AG09319 (cell line): ENCODE data around the gene NGRN.
"Not testable (repeated sequence)": the region's sequence is repeated elsewhere in the genome, so short reads cannot be mapped to it uniquely, and the experiment has no call there.

Experiments used
- DNase-seq: peaks from one replicate; pipeline ENCODE4 v3.0.0-alpha.2; 2010; ENCODE audit warnings: low read depth; ENCODE audit errors: extremely low read depth
- TF ChIP-seq, protein P1 (sequence below): IDR thresholded peaks from 2 replicates; pipeline ENCODE4 v1.5.1; 2011; ENCODE audit warnings: low read depth, mild to moderate bottlenecking, inconsistent platforms, low read length, moderate library complexity

The NGRN gene

GRCh38 chr15:90259524-90259923 is 5.9 kb upstream of the NGRN start:
- TF ChIP-seq, protein P1, sequence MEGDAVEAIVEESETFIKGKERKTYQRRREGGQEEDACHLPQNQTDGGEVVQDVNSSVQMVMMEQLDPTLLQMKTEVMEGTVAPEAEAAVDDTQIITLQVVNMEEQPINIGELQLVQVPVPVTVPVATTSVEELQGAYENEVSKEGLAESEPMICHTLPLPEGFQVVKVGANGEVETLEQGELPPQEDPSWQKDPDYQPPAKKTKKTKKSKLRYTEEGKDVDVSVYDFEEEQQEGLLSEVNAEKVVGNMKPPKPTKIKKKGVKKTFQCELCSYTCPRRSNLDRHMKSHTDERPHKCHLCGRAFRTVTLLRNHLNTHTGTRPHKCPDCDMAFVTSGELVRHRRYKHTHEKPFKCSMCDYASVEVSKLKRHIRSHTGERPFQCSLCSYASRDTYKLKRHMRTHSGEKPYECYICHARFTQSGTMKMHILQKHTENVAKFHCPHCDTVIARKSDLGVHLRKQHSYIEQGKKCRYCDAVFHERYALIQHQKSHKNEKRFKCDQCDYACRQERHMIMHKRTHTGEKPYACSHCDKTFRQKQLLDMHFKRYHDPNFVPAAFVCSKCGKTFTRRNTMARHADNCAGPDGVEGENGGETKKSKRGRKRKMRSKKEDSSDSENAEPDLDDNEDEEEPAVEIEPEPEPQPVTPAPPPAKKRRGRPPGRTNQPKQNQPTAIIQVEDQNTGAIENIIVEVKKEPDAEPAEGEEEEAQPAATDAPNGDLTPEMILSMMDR, result no peak
- no peak for DNase-seq

DNA sequence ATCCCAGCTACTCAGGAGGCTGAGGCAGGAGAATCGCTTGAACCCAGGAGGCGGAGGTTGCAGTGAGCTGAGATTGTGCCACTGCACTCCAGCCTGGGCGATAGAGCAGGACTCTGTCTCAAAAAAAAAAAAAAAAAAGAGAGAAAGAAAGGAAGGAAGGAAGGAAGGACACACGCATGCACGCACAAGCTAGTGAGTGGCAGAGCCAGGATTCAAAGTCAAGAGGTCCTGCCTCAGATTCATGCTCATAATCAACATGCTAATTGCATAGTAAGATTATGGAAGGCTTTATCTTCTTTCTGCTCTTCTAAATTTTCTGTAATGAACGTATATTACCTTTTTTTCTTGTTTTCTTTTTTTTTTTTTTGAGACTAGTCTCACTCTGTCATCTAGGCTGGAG is 4.7 kb upstream of the NGRN start:
- DNase-seq, result not testable (repeated sequence)

GRCh38 chr15:90261811-90262210 is 3.7 kb upstream of the NGRN start:
- no peak for DNase-seq
- TF ChIP-seq, protein P1, result no peak

GRCh38 chr15:90262426-90262825 is 3.0 kb upstream of the NGRN start:
- DNase-seq, result no peak

GRCh38 chr15:90264671-90265070 is 801 bp upstream of the NGRN start:
- no peak for DNase-seq

More at GRCh38 chr15:90262426-90262825, 3.0 kb upstream of the NGRN start:
- TF ChIP-seq, protein P1, result no peak

DNA sequence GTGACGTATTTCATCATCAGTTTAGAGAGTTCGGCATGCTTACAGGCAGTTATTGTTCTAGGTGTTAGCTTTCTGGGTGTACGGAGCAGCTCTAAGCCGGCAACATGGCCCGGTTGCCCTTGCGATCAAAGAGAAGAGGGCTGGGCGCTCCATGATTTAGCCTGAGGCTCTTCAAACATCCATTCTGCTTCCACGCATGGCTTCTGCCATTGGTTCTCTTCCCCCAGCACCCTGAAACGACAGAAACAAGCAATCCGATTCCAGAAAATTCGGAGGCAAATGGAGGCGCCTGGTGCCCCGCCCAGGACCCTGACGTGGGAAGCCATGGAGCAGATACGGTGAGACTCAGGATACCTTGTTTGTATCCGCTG is 574 bp downstream of the NGRN start:
- TF ChIP-seq, protein P1, result no peak
- no peak for DNase-seq

More at GRCh38 chr15:90264671-90265070, 801 bp upstream of the NGRN start:
- TF ChIP-seq, protein P1, result no peak

DNA sequence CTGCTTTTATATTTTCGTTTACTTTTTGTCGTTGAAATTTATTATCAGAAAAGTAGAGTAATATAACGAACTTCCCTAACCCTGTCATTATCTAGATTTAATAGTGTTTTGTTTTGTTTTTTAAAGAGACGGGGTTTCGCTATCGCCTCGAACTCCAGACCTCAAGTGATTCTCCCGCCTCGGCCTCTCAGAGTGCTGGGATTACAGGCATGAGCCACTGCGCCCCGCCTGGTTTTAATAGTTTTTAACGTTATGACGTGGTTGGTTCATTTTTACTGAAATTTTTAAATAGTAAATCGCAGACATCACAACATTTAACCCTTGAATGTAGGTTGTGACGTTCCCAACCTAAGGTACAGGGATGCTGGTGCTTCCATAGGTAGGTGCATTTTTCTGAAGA is 1.0 kb downstream of the NGRN start:
- TF ChIP-seq, protein P1, result no peak
- DNase-seq, result no peak

GRCh38 chr15:90268415-90268814 is 2.9 kb downstream of the NGRN start:
- TF ChIP-seq, protein P1, result no peak
- DNase-seq, result no peak
